HG03457 (cell line): ENCODE measurements around the gene MBOAT1.
"Not testable (repeated sequence)": the region's sequence is repeated elsewhere in the genome, so short reads cannot be mapped to it uniquely, and the experiment has no call there.

Experiments used
- ATAC-seq: cut with Tn5 transposase; IDR thresholded peaks from one replicate; pipeline ENCODE4 v1.9.1; 2021; ENCODE audit warnings: moderate number of reproducible peaks; ENCODE audit not compliant: unreplicated experiment

The MBOAT1 gene

DNA sequence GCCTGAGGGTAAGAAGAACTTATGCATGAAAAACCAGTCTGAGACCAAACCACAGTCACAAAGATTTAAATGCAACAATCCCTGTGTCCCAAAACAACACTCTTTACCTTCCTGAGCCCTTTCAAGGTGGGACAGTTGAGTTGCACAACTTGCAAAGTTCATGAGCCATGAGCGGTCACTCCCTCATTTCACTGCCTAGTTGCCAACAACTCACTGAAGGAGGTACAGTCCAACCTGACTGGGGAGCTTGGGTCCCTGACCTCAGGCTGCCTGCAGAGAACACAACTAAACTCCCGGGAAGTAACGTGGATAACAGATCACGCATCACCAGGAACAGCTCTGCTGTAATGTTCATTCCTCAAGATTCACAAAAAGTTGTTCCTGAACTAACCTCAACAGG is 69.4 kb downstream of the MBOAT1 start:
- no peak for ATAC-seq

DNA sequence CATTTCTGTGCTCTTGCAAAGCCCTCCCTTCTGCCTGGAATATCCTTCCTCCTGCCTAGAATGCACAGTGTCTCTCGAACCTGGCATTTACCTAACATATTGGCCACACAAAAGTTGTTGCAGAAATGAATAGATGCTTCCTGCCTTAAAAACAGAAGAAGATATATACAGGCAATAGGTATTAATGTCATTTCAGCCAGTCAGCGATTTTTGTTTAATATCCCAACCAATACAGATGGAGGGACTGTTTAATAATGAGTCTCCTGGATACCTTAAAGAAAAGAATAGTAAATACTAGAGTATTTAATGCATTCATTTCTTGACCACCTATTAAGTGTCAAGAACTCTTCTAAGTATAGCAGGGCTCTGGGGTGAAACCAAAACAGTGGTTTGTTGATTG is 70.3 kb downstream of the MBOAT1 start:
- no peak for ATAC-seq

DNA sequence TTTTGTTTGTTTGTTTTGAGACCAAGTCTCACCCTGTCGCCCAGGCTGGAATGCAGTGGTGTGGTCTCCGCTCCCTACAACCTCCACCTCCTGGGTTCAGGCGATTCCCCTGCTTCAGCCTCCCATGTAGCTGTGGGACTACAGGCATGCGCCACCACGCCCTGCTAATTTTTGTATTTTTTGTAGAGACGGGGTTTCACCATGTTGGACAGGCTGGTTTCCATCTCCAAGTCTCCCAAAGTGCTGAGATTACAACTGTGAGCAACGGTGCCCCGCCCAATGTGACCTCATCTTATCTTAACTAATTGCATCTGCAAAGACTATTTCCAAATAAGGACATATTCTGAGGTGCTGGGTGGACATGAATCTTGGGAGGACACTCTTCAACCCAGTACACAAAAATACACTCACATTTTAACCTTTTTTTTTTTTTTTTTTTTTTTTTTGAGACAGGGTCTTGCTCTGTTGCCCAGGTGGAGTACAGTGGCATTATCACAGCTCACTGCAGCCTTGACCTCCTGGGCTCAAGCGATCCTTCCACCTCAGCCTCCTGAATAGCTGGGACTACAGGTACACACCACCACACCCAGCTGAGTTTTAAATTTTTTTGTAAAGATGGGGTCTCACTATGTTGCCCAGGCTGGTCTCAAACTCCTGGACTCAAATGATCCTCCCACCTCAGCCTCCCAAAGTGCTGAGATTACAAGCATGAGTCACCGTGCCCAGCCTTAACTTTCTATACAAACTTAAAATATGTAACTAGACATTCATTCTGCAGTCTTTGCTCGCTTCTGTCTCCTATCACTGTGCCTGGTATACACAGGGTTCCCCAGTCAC is 72.9 kb downstream of the MBOAT1 start:
- not testable (repeated sequence) for ATAC-seq

DNA sequence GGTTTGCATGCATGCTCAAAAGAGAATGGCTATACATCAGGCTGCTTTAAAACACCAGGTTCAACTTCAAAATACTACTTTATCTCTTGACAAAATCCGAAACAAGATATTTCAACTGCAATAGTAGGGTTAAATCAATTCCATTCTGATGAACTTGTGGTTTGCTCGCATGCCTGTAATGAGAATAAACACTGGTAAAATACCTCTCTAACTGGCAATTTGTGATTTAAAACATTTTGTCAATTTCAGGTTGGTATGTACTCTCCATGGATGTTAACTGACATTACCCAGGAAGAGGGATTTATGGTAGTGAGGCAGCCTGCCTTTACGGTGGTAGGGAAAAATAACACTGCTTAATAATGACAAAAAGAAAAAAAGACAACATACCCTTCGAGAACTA is 74.4 kb downstream of the MBOAT1 start:
- ATAC-seq, result no peak

DNA sequence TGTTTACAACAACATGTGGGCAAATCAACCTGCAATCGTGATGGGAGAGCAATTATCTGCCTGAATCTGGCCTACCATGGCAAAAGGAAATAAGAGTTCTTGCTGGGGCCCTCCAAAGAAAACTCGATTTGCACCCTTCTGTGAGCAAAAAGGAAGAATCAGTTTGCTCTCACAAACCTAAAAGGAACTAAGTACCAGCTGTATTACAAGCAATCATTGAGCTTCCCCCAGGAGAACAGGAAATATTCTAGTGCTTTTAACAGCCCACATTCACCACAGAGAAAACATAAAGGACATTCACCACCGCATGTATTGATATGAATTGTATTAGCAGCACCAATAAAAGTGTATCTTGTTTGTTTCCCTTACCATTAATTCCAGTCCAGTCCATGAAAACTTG is 75.0 kb downstream of the MBOAT1 start:
- no peak for ATAC-seq

DNA sequence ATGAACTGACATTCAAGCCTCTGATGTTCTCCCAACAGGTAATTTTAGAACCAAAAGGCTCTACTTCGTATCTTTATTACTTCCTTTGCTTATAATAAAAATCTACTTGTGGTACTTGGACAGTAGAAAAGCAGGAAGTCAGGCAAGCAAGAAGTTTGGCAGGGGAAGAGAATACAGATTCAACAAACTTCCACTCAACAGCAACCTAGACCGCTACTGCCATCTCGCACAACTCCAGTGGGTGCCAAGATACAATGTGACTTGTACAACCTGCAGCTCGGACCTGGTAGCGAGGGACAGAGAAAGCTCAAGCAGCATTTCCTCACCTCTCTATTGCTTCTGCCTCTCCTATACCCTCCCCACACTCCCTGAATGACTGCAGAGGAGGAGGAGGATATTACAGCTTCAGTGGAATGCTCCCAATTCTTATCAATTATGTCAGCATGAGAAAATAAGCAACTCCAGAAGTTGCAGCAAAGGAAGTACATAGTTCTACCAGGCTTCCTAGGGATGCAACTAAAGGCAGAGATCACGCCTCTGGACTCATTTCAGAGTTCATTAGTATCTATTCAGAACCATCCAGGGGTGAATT is 76.5 kb downstream of the MBOAT1 start:
- ATAC-seq, result no peak

DNA sequence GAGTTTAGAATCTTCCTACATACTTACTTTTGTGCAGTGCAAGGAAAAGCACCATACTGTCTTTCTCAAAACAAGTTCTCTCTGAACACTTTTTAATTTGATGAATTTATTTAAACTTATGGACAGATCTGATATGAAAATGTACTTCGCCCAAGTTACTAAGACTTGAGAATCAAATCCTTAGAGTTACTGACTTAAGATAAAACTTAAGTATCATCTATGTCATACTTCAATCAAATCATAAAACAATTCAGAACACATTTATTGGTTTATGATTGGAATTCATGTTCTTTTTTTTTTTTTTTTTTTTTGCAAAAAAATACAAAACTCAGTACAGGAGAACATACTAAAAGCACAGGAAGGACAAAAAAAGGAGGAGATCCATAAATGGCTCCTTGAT is 77.7 kb downstream of the MBOAT1 start:
- ATAC-seq, result no peak

DNA sequence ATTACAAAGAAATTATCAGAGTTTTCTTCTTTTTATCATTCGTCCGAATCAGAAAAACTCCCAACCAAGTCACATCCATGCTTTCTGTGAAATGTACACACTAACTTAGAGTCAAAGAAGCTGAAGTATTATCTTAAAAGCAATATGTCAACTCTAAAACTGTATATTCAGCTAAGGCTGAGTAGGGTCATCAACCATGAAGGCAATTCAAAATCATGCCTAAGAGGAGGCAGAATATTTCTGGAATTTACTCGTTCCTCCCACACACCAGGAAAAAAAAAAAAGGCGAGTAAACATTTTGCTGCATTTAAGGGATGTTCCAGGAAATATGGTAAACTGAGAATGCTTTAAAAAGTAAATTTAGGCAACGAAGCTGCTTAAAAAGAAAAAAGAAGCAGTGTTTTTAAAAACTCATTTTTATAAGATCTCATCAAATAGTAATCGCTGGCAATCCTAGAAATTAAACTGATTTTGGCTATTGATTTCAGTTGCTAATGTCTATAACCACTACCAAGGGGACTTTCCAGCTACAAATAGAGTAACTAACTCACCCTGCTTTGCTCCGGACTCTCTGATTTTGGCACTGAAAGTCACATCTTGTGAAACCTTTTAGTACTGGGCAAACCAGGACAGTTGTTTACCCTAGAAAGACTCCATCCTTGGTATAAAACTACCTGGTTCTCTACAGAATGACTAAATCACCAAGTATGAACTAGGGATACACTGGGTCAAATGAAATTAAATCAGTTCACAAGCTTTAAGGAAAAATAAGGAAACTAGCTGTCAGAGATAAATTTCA is 82.8 kb downstream of the MBOAT1 start:
- no peak for ATAC-seq

DNA sequence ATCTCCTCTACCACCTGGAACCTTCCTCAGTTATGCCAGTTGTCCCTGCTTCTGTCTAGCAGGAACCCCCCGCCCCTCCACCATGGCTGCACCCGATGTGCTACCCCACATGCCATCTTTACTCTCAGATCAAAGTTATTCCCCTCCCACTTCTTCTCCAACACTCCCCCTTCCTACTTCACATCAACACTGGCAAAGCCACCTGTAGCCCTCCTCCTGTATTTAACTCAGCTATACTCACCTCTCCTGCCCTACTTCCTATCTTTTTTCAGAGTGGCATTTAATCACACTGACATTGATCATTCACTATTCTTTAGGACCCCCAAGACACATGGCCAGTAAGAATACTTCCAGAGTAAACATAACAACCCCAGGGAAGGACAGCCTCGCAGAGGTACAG is 84.3 kb downstream of the MBOAT1 start:
- ATAC-seq, result no peak

DNA sequence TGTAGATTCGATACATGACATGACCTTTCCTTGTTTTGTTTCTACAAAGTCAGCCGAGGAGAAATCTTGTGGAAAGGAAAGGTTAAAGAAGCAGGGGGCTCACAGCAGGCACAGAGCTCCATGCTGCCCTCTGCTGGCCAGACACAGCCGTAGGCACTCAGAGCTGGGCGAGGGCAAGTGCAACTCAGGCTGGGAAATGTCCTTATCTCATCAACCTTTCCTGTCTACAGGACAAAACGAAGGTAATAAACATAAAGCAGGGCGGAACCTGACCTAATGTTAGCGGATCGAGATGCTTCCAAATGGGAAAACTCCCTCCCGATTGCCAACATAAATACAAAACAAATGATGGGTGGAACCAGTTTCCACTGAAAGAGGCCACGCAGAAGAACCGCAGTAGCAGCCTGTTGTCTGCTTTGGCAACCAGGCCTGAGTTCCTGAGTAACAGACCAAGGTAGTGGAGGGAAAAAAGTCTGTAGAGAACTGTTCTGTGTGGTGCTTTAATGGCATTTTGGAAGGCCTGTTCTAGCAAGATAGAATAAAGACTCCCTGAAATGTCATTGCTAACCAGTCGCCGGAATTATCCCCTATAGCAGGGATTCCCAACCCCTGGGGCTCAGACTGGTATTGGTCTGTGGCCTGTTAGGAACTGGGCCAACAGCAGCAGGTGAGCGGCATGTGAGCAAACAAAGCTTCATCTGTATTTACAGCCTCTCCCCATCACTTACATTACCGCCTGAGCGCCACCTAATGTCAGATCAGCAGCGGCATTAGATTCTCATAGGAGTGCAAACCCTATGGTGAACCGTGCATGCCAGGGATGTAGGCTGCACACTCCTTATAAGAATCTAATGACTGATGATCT is 85.2 kb downstream of the MBOAT1 start:
- peak; percentile 62 for ATAC-seq

DNA sequence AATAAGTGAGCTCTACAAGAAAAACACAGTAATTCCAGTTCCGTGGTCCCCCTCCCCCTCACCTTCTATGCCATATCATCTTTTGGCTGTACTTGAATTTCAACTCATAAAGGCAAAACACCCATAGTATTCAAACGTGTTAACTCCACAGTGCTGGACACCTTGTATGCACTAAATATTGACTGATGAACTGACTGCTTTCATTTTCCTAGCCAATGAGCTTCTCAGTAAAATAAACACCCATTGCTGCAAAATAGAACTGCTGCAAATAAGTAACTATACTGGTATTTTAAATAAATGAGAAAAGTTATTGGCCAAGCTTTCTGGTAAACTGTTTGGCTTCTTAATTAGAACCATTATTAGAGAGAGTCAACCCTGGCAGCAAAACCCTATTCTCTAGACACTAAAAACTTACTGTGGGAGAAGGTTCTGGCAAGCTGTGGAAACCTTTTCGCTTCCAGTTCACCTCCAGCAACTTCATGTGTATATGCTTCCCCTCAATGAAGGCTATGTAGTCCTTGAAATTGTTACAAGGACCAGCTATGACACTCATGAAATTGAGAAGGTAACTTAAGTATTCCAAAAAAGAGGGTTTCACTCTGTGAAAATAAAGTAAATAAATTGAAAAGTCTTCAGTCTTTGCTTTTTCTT is 86.0 kb downstream of the MBOAT1 start:
- no peak for ATAC-seq

DNA sequence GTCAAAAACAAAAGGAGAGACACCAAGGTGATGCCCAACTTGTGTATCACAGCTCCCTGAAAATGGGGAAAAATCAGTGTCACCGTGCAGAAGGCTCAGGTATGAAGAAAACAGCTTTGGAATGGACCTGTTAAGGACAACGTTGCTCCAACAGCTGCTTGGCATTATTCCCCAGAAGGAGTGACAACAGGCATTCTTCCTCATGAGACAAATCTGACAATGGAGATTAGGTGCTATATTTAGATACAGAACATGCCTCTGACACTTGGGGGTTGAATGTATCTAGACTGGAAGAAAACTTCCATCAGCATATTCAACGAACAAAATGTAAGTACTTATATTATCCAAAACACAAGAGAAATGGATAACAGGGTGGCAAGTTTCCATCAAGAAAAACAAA is 87.7 kb downstream of the MBOAT1 start:
- ATAC-seq, result no peak

DNA sequence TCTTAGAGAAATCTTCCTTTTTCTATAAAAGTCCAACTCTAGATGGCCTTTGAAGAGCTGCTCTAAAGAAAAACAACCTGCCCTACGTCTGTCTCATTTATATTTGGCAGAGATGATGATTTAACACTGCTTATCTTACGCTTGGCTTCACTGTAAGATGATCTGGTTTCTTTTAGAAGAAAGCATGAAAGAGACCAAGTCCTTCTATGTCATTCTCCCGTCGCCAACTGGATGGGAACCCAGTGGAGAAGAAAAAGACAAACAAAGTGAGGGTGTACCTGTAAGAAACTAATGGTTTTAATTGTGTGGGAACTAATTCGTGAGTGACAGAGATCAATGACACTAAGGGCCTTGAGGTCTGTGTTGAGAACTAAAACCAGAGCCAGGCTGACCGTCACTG is 92.8 kb downstream of the MBOAT1 start:
- no peak for ATAC-seq

DNA sequence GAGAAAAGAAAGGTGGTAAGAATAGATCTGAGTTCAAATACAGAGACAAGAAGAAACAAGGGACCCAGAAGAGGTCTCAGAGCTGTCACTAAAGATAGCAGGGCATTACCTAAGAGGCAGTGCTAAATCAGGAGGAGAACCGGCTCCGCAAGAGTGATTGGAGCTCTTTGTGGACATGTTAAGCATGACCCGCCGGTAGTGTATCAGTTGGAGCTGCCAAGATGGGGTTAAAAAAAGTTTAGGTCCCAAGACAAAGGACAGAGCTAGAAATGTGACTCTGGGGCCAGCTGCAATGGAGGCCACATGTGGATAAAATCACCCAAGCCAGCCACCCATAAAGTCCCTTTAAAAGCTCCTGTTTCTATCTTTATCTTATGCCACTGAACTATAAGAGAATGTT is 93.4 kb downstream of the MBOAT1 start:
- ATAC-seq, result no peak

DNA sequence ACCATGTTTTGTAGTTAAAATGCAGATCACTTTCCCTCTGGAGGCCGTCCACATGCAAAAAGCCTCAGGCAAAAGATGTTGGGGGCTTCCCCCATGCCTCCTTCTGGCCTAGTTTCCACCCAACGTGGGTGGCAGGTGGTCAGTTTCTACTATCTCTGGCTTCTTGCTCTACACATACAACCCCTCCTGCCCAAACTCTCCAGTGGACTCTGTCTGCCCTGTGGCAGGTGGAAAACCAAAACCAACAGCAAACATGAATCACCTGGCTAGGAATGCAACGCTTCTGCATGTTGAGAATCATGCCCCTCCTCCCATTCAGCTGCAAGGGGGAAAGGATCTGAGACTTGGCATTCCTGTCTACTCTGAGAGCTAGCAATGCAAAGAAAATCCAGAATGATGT is 94.8 kb downstream of the MBOAT1 start:
- no peak for ATAC-seq

DNA sequence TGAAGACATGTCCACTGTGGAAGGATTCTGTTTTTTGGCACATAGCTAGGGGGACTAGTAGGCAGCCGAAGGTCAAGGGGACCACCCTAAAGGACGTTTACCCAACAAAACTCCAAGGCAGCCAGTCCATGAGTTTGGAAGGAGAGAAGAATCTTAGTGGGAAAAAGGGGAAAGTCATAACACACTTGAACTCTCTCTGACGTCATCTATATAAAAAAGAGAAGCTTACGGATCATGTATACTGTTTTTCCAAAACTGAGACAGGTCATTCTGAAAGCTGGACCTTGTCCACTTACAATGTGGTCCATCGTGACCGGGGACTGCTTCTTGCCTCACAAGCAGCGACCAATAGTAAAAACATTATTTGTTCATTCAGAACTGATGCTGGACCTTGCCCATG is 95.5 kb downstream of the MBOAT1 start:
- no peak for ATAC-seq

DNA sequence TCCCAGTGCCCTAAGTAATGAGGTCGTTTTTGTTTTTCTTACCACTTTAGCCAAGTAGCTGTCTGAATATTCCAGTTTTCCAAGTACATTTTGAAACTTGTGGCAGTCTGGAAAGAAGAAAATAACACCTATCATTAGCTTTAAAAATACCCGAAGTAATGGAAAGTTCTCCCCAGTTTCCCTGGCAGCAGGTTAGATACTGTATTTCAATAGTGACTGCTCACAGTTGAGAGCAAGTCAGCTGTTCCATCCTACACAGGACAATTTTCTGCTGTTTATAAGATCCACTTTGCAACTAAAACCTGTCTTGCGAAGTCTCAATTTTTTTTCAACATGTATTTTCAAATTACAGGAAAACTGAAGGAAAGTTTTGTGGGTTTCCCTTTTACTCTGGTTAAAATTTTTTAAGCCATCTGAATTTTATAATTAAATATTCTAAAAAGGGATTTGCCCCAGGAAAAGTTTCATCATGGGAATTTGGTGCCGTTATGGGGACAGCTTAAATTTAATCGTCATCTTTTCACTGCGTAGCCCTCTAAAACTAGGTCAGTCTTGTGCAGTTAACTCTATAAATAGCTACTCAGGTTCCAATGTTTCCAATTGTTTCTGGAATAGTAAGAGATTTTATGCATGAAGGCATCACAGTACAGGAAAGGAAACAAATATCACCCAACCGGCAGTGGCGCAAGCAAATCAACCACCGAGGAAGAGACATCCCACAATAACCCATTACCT is 96.9 kb downstream of the MBOAT1 start:
- ATAC-seq, result no peak

DNA sequence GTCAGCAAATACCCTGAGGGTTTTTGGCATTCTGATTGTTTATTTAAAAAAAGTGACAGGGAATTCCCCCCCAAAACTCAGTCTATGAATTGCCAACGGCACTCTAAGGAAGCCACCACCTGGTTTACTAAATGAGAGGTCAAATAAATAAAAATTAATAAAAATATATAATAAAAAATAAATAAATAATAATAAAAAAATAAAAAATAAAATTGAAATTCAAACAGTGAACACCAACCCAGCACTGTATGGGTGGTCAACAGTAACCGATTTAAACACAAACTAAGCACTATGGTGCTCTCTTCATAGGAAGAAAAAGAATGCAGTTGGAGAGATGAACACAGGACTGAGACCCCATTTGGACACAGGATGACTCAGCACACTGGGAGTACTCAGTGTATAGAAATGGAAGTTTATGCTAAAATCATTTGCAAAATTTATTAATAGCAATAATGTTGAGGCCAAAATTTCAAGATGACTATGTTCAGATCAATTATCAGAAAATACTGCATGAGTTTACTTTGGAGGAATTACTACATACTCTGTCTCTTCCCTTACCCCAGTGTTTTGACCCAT is 98.5 kb downstream of the MBOAT1 start:
- ATAC-seq, result no peak

DNA sequence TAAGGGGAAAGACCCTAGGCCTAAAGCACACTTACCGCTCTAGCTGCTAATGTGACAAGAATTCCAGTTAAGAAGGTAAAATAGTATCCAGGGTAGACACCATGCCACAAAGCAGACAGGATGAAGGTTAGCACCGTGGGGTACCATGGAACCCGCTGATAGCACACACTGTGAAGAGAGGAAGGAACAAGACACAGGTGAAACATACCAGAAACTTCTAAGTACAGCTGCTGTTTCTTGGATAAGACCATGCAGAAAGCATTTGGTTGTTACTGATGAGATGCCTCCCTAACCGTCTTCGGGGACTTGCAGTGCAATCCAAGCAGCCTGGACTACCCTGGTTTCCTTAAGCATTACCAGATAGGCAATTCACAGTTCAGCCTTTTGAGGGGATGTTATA is 99.4 kb downstream of the MBOAT1 start:
- no peak for ATAC-seq
